NCI-H526 (cell line): ENCODE data around the gene CCR5AS.
"Not testable (repeated sequence)": the region's sequence is repeated elsewhere in the genome, so short reads cannot be mapped to it uniquely, and the experiment has no call there.

Source experiments
- DNase-seq, 2 experiments: peaks; one replicate each; lab custom pipeline; 2025; lab: John Stamatoyannopoulos, UW

Gene CCR5AS

DNA sequence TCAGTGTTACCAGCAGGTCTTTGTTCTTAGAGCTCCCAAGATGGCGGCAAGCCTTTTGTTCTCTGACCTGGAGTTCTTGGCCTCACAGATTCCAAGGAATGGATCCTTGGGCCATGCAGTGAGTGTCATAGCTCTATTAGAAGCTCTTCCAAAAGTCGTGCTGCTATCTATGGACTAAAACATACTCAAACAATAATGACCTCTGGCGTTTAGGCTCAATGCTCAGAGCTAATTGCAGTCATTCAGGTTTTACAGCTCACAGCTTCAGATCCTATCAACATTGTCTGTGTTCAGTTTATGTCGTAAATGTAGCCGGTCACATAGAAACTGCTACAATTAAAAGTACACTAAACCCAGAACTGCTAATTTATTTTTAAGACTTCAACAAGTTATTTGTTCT lies 22.4 kb upstream of the CCR5AS start:
- no peak for DNase-seq

DNA sequence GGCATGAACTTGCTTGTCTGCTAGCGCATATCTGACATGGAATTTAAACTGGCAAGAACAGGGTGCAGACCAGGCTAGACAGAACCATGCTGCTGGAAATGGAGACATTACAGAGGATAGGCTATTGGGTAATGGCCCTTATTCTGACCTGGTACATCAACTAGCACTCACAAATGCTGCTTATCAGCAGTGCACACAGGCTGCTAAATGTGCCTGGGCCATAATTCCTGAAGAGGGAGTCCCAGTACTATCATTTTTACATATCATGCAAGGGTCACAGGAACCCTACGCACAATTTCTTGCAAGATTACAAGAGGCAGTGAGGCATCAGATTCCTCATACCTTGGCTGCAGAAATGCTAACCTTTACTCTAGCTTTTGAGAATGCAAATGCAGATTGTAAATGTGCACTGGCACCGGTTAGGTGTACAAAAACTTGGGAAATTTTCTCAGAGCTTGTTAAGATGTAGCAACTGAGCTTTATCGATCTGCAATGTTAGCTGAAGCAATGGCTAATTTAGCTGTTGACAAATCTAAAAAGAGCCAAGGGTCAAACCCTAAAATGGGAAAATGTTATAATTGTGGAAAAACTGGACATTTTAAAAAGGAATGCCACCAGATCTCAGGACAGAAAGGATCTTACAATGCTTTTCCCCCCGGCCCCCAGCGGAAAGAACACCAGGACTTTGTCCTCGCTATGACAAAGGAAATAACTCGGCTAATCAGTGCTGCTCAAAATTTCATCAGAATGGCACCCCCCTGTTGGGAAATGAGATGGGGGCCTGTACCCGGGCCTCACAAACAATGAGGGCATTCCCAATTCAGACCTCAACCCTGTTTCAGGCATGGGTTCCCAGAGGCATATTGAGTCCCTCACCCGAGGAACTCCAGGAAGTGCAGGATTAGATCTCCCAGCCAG lies 21.3 kb upstream of the CCR5AS start:
- no peak for DNase-seq

- not testable (repeated sequence) for DNase-seq
Observed at GRCh38 chr3:46427404-46427803, 20.5 kb upstream of the CCR5AS start.

- DNase-seq: not testable (repeated sequence)
Observed at GRCh38 chr3:46426476-46426875, 19.6 kb upstream of the CCR5AS start.

- DNase-seq: no peak
Observed at GRCh38 chr3:46423588-46423987, 16.7 kb upstream of the CCR5AS start.

- DNase-seq: no peak
Observed at GRCh38 chr3:46422617-46423016, 15.8 kb upstream of the CCR5AS start.

- no peak for DNase-seq
Observed at GRCh38 chr3:46420931-46421330, 14.1 kb upstream of the CCR5AS start.

DNA sequence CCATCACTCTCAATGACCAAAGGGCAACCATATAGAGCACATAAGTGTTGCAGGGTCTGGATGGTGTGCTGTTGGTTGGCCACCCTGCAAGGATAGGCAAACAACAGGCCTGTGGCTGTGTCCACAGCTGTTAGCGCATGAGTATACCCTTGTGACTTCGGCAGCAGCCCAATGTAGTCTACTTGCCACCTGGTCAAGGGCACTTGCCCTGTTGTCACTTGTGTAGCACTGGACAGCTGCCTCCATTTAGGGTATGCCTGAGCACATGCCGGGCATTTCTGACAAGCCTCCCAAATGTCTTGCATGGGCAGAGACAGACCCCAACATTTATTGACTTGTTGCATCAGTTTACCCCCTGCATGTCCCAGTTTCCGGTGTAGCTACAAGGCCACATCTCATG lies 12.9 kb upstream of the CCR5AS start:
- no peak for DNase-seq

DNA sequence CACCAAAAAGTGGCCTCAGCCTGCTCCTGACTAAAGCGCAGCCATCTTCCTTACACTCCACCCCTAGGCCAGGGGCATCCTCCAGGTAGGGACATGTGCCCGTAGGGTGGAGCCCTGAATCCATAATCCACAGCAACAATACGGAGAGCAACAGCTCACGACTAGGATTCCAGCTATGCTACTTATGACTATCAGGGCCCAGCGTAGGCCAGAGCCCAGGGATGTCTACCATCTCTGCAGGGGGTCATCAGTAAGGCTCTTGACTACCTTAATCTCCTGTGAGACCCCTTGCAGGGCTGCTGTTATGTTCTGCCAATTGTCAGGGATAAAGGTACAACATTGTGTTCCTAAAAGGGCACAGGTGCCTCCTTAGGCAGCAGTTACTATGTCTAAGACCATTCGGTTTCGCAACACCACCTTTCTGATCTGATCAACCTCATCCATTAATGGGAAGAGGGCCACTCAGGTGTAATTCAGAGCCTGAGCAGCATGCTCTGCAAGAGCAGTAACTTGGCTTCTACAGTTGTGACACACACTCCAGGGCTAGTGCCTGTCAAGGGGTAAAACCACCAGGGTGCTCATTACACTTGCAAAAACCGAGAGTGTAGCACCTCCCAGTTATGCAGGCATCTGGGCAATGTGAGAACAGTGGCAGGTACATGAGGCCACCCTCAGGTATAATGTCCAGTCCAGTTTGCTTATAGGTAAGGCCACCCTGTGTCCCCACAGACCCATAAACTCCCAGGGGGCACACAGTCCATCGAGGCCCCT lies 11.2 kb upstream of the CCR5AS start:
- DNase-seq: no peak

- no peak for DNase-seq
Observed at GRCh38 chr3:46416811-46417510, 10.1 kb upstream of the CCR5AS start.

DNA sequence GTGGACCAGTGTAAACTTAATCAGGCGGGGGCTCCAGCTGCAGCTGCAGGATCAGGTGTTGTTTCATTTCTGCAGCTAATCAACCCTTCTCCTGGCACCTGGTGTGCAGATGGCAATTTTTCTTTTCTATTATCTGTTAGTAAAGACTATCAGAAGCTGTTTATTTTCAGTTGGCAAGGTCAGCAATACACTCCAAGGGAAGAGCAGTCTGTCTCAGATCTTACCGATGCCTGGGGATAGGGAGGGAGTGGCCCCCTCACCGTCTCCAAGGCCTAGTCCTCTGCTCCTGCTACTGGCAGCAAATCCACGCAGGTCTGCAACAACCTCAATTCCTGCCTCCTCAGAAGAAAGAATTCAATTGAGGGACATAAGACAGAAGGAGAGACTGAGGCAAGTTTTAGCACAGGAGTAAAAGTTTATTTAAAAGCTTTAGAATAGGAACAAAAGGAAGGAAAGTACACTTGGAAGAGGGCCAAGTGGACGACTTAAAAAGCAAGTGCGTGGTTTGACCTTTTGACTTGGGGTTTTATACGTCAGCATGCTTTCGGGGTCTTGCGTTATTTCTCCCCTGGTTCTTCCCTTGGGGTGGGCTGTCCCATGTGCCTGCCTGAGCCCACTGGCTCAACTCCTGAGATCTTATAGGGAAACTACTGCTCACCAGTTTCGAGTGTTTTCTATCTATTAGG lies 9.4 kb upstream of the CCR5AS start:
- no peak for DNase-seq

- no peak for DNase-seq
Observed at GRCh38 chr3:46414739-46415138, 7.9 kb upstream of the CCR5AS start.

- no peak for DNase-seq
Observed at GRCh38 chr3:46413951-46414350, 7.1 kb upstream of the CCR5AS start.

DNA sequence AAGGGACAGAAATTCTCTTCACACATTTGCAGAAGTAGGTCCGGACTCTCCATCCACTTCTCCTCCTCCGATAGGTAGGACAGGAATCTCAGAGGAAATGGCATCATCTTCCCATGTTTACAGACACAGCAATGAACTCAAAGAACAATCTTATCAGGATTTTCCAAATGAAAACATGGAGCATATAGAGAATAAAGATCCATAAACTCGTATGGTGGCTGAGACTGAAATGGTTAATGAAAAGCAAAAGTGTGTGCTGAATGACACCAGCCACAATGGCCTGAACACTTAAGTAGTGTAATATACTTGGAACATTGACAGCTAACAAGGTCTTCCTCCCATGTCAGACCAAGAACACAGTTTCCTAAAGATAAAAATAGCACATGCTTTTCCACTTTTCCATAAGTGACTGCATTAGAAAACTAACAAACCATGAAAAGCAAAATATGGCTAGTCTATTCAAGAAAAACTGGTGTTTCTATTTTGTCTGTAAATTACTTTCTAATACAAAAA lies 6.0 kb upstream of the CCR5AS start:
- no peak for DNase-seq

DNA sequence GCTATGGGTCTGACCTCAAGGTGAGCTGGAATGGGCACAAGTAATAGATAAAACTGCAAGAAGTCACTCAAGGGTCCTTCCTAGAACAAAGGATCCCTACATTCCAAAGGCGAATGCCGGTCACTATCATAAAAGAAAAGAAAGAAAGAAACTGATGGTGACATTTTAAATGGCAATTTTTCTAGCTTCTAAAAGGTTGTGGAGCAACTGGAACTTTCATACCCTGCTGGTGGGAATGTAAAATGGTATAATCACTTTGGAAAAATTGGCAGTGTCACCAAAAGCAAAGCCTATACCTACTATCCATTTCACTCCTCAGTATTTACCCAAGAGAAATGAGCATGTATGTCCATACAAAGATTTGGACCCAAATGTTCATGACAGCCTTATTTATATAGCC lies 4.4 kb upstream of the CCR5AS start:
- DNase-seq: no peak

- no peak for DNase-seq
Observed at GRCh38 chr3:46410669-46411068, 3.8 kb upstream of the CCR5AS start.

DNA sequence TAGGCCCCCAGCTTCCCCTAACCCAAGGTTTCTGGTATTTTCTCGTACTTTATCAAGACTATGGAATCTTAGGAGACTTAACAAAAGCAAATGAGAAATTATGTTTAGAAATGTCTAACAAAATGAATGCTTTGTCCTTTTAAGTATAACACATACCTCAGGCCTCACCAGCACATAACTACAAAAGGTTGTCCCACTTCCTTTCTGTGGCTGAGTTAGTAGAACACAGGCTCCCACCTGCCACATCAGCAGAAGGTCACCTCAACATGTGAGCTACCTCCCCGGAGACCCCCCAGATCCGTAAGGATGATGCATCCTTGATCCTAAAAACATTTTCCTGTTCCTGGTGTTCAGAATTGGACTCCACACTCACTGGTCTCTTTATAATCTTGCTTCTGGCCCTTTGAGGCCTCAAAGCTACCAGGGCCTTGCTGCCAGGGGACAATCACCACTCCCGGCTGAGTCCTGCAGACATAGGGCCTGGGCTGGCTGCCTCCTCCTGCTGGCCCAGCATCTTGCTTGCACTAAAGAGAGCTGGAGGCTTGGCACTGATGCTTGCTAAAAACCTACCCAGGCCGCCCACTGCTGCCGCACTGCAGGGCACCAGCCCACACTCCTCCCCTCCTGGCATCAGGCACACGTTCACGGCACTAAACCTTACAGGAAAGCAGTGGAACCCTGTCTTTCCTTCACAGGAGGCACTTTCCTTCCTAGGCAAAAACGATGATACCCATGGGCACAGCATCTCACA lies 3.0 kb upstream of the CCR5AS start:
- DNase-seq: no peak

DNA sequence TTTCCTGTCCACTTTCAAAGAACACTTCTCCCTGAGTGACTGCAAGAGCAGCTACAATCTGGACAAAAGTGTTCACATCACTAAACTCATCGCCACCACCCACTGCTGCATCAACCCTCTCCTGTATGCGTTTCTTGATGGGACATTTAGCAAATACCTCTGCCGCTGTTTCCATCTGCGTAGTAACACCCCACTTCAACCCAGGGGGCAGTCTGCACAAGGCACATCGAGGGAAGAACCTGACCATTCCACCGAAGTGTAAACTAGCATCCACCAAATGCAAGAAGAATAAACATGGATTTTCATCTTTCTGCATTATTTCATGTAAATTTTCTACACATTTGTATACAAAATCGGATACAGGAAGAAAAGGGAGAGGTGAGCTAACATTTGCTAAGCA lies 2.0 kb upstream of the CCR5AS start:
- no peak for DNase-seq

DNA sequence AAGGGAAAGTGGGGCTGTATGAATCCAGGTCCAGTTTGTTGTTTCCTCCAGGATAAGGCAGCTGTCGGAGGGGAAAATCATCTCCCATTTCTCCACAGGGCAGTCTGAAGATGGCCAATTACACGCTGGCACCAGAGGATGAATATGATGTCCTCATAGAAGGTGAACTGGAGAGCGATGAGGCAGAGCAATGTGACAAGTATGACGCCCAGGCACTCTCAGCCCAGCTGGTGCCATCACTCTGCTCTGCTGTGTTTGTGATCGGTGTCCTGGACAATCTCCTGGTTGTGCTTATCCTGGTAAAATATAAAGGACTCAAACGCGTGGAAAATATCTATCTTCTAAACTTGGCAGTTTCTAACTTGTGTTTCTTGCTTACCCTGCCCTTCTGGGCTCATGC lies 1.1 kb upstream of the CCR5AS start:
- no peak for DNase-seq

- DNase-seq: no peak
Observed at GRCh38 chr3:46406443-46406787, 451 bp downstream of the CCR5AS start.
